NCI-H1930 (cell line): ENCODE measurements around the gene DOLPP1.
"Not testable (repeated sequence)": the region's sequence is repeated elsewhere in the genome, so short reads cannot be mapped to it uniquely, and the experiment has no call there.

Experiments
- DNase-seq, 2 experiments: peaks; one replicate each; lab custom pipeline; 2025; lab: John Stamatoyannopoulos, UW

Gene DOLPP1

DNA sequence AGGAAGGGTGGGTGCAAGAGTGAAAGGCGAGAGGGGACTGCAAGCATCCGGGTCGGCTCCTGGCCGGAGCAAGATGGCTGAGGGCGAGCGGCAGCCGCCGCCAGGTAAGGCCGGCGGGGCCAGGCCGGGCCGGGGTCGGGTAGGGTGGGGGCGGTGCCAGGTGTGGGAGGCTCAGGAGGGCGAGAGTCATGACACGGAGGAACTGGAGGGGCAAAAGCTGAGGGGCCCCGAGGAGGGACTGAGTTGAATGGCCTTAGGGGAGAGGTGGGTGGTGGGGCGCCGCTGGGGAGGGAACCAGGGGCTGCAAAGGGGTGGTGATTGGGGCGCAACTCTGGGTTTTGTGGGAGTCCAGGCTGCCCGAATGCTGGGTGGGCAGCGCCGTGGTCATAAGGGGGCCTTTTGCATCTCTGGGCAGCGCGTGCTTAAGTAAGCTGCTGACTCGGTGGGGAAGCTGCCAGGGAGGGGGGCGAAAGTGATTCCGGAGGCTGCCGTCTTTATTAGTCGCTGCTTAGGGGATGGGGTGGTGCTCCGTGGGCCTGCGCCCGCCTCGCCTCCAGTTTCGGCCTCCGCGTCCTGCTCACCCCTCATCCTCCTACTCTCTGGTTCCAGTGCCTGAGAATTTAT is 30.7 kb downstream of the DOLPP1 start:
- no peak for DNase-seq

DNA sequence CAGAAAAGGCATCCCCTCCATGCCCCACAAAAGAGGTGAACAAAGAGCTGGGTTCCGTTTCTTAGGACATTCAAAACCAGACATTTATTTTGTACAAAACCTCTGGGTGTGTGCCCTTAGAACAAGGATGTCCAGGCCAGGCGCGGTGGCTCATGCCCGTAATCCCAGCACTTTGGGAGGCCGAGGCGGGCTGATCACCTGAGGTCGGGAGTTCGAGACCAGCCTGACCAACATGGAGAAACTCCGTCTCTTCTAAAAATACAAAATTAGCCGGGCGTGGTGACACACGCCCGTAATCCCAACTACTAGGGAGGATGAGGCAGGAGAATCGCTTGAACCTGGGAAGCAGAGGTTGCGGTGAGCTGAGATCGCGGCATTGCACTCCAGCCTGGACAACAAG is 31.6 kb downstream of the DOLPP1 start:
- not testable (repeated sequence) for DNase-seq

DNA sequence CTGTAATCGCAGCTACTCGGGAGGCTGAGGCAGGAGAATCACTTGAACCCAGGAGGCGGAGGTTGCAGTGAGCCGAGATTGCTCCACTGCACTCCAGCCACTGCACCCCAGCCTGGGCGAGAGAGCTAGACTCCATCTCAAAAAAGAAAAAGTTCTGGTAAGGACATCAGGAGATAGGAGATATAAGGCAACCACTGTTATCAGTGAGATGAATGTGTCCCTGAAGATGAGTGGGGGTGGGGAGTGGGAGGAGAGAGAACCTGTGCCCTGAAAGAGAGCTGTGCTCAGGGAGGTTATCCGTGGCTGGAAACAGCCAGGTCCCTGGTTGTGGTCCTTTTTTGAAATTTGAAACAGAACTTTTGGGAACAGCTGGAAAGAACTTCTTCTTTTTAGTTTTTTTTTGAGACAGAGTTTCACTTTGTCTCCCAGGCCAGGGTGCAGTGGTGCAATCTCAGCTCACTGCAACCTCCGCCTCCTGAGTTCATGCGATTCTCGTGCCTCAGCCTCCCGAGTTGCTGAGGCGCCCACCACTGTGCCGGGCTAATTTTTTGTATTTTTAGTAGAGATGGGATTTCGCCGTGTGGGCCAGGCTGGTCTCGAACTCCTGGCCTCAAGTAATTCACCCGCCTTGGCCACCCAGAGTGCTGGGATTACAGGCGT is 32.9 kb downstream of the DOLPP1 start:
- no peak for DNase-seq

DNA sequence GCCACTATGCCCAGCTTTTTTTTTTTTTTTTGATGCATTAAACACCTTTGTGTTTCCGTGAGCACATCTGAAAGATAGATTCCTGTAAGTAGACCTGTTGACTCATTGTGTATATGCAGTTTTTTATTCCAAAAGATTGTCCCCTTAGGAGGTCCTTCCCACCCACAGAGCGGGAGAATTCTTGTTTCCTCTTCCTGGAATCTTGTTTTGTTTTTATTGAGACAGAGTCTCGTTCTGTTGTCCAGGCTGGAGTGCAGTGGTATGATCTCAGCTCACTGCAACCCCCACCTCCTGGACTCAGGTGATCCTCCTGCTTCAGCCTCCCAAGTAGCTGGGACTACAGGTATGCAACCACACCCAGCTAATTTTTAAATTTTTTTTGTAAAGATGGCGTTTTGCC is 37.9 kb downstream of the DOLPP1 start:
- DNase-seq = no peak

DNA sequence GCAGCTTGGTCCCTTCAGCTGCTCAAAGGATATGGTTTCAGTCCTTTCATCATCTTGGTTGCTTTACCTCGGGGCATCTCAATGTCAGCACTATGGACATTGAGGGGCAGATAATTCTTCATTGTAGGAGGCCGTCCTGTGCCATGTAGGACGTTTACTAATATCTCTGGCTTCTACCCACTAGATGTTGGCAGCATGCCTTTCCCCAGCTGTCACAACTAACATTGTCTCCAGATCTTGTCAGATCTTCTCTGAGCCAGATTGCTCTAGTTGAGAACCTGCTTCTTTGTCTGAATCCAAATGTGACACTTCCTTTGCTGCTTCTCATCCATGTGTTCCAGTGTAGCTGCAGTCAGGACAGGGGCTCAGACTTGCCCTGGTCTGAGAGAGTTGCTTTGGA is 40.6 kb downstream of the DOLPP1 start:
- DNase-seq = no peak

DNA sequence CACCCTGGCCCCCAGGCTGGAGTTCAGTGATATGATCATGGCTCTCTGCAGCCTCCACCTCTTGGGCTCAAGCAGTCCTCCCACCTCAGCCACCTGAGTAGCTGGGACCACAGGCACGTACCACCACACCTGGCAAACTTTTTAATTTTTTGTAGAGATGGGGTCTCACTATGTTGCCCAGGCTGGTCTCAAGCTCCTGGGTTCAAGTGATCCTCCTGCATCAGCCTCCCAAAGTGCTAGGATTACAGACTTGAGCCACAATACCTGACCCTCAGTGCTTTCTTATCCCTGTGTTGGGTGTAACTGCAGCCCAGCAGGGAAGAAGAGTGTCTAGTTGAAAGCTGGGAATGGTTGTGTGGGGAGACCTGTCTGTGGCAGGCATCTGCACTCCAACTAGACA is 41.2 kb downstream of the DOLPP1 start:
- DNase-seq = no peak

DNA sequence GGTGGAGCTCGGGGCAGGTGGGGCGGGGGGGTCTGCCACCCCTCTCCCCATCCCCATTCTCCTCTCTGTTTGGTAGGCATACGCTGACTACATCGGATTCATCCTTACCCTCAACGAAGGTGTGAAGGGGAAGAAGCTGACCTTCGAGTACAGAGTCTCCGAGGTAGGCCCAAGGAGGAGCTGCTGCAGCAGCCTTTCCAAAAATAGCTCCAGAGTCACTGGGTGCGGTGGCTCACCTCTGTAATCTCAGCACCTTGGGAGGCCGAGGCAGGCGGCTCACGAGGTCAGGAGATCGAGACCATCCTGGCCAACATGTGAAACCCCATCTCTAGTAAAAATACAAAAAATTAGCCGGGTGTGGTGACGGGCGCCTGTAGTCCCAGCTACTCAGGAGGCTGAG is 42.1 kb downstream of the DOLPP1 start:
- not testable (repeated sequence) for DNase-seq

DNA sequence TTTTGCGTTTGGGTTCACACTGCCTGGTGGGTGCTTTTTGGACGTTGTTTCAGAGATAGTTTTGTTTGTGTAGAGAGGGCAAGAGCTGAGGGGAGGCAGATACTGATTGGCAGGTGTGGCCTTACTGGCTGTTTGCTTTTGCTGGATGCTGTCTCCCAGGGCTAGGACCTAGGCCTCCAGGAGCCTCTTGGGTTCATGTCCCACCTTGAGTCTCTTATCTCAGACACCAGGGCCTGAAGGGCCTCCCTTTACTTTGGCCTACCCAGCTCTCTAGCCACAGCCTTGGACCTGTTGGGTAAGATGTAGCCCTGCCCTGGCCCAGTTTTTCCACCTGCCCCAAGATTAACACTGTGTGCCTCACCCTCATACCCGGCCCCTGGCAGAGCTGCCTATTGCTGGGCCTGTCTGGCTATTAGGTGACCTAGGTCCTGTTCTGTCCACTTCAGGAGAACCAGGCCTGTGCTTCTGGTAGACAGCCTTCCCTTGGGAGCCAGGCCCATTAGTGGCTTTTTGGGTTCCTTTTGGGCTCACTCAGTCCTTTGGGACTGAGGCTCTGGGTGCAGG is 43.7 kb downstream of the DOLPP1 start:
- DNase-seq = no peak

DNA sequence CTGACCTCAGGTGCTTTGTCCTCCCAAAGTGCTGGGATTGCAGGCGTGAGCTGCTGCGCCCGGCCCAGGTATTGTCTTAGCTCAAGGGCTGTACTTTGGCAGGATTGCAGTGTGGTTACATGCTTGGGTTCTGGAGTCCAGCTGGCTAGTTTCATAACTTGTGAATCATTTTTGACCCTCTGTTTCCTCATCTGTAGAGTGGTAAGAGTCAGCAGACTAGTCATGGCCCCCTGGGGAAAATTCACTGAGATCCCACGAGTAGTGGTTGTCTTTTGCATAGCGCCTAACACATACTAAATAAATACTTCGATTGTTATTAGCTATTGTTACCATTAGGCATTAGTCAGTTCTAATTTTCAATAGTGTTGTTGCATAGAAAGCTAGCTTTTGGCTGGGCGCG is 44.6 kb downstream of the DOLPP1 start:
- DNase-seq = no peak

DNA sequence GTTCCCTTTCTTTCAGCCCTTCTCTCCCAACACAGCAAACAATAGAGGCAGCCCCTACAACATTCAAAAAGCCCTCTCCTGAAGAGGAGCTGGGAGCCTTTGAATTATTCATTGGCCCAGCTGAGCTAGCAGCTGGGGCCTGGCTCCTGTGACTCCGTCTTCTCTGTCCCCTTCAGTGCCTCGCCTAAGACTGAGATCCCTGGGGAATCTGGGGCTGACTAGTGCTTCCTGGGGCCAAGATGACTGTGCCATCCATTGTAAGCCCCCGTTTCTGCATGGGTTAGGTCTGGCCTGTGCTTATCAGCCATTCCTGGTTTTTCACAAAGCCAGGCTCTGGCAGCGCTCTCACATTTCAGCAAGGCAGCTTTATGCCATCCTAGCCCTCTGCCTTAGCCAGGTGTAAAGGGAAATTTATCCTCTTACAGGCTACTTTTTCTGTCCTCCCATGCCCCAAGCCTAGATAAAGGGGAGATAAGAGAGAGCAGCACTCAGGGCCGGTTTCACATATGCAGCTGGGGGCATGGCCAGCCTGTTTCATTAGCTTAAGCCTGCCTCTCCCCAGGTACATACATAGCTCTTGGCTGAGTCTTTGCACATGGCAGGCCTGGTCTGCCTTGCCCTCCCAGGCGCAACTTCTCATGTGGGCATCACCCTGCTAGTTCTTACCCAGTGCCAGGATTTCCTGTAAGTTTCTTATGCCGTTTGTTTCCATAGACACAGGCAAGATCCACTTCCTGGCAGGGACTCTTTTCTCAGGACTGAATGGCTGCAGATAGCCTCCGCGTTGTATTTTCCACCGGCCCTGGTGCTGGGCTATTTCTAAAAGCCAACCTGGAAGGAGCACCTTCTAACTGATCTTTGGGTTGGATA is 46.1 kb downstream of the DOLPP1 start:
- DNase-seq = no peak

DNA sequence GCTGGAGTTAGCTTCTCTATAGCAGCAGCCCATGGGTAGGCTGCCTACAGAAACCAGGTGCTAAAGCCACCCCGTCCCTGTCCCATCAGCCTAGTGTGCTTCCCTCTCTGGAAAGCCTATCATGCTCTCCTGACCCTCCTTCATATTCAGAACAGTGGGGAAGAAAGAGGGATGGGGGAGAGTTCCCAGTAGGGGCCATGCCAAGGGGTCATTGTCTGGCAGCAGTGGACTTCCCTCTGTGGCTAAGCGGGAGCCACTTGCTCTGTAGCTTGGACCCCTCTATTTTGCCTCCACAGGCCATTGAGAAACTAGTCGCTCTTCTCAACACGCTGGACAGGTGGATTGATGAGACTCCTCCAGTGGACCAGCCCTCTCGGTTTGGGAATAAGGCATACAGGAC is 47.8 kb downstream of the DOLPP1 start:
- no peak for DNase-seq

DNA sequence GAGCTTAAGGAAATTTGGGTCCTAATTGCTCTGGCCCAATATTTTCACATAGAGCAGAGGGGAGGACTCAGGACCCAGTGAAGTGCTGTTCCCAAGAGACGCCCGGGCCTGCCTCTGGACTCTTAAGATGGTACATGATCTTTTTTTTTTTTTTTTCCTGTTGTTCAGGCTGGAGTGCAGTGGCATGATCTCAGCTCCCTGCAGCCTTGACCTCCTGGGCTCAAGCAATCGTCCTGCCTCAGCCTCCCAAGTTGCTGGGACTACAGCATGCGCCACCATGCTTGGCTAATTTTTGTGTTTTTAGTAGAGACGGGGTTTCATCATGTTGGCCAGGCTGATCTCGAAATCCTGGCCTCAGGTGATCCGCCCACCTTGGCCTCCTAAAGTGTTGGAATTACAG is 49.4 kb downstream of the DOLPP1 start:
- not testable (repeated sequence) for DNase-seq

DNA sequence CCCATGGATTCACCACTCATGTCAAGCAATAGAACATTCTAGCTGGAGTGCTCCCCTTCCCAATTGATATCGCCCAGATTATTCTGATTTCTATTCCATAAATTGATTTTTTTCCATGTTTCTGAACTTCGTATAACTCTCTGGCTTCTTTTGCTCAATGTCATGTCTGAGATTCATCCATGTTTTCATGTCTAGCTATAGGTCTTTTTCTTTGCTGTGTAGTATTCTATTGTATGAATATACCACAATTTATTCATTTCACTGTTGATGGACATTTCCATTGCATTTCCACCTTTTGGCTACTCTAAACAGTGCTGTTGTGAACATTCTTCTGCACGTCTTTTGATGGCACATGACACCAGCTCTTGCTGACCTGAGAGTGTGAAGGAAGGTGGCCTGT is 49.9 kb downstream of the DOLPP1 start:
- DNase-seq = no peak

DNA sequence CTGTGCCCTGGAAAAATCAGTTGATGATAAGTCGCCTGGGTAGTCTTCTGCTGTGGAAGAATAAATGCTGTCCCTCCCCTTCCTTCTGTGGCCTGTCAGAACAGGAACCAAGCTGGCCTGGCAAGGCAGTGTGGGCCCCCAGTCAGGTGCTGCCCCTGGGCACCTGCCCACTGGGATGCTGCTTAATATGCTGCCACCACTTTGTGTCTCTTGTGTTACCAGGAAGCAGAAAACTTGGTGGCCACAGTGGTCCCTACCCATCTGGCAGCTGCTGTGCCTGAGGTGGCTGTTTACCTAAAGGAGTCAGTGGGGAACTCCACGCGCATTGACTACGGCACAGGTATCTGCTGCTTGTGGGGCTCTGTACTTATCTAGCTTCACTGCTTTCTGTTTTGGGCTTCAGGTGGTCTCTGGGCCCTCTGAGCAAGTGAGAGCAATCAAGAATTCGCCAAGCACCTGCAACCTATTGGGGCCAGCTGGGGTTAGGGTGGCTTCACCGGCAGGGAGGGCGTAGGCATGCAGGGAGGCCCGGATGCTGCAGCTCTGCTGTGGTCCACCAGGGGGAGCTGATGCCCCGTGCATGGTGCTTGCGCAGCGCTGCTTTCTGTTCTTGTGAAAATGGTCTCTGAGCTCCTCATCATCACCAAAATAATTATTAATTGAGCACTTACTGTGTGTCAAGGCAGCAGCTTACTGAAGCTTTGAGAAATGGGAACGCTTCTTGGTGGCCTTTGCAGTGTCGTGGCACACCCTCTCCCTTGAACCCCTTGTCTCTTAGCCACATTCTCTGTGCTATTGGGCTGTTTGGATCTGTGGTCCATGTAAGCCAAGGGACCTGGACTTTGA is 50.6 kb downstream of the DOLPP1 start:
- peak; percentile 36 to 50 for DNase-seq

DNA sequence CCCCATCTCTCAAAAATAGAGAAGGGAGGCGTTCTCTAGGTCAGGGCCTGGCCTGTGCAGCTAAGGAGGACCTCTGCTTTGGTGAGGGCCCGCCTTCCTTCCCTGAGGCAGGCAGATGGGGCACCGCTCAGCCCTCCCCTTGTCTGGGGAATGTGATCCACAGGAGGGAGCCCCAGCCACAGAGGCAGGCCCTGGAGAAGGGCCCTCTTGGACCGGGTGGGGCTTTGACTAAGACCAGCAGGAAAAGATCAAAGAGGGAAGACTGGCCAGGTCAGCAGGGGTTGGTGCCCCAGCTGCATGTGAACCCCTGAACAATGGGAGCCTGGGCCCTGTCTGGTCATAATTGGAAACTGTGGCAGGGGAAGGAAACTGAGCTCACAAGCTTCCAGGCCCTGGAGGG is 52.2 kb downstream of the DOLPP1 start:
- DNase-seq = no peak

DNA sequence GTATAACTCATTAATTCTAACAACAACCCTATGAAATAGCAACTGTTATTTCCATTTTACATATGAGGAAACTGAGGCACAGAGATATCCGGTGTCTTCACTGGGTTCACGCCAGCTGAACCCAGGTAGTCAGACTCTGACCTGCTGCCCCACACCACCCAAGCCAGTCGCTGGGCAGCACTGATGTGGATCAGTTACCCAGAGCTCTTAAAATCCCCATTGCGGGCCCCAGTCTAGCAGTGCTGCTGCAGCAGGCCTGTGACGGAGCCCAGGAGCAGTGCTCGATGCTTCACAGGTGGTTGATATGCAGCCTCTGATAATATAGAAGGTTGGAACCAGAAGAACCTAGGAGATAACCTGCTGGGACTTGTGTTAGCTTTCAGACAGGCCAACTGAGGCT is 54.6 kb downstream of the DOLPP1 start:
- DNase-seq = no peak

DNA sequence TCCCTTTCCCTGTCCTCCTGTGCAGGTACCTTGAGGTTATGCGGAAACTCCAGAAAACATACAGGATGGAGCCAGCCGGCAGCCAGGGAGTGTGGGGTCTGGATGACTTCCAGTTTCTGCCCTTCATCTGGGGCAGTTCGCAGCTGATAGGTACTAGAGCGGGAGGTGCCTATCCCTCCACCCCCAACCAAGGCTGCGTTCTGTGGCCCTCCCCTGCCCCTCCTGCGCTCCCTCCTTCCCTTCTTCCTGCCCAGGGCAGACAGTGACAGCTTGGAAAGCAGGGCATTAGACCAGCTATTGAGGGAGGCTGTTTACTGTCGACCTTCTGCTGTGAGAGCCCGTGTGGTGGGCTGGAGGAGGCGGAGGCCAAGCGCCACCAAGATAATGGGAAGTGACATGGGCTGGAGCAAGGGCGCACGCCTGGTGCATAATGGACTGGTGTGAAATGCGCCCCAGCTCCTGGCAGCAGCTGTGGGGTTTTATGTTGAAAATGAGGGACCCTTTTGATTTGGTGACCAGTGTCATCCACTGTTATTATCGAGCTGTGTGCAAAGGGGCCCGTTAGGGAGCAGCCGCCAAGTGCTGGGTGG is 55.6 kb downstream of the DOLPP1 start:
- DNase-seq = no peak

DNA sequence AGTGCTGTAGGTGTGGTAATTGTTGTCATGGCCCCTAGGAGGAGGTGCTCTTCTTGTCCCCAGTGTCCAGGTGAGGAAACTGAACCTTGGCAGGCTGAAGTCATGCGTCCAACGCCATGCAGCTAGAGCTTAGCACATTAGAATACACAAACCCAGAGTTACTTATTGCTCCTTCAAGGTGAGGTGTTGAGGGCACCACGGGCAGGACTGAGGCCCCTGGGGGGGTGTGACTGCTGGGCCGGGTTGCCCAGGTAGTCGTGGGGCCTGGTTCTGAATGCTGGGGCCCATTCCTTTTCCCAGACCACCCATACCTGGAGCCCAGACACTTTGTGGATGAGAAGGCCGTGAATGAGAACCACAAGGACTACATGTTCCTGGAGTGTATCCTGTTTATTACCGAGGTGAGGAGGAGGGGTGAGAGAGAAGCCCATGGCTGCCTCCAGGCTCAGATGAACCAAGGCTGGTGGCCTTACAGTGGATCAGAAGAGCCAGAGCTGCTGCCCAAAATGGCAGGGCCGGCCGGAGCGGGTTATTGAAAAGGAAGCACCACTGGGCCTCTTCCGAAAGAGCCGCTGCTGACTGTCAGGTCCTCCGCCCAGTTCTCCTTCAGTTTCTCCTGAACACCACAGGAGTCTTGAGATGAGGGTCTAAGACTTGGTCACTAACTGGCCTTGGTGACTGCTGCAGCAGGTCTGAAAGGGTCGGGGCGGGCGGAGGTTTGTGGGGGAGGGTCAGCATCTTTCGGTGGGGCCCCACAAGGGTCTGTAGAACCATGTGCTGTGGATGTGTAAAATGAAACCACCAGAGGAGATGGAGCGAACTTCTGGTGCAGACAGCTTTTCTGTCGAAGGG is 56.6 kb downstream of the DOLPP1 start:
- DNase-seq = no peak

DNA sequence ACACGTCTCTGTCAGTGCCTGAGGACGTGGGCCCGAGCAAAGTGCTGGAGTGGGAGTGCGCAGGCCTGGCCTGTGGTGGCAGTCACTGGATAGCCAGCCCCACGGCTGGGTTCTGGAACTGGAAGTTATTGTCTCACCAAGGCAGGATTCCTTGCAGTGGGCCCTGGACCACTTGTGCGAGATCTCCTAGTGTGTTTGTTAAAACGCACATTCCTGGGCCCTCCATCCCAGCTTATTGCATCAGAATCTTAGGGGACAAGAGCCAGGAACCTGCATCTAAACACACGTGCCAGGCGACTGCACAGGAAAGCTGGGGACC is 57.2 kb downstream of the DOLPP1 start:
- DNase-seq = no peak

DNA sequence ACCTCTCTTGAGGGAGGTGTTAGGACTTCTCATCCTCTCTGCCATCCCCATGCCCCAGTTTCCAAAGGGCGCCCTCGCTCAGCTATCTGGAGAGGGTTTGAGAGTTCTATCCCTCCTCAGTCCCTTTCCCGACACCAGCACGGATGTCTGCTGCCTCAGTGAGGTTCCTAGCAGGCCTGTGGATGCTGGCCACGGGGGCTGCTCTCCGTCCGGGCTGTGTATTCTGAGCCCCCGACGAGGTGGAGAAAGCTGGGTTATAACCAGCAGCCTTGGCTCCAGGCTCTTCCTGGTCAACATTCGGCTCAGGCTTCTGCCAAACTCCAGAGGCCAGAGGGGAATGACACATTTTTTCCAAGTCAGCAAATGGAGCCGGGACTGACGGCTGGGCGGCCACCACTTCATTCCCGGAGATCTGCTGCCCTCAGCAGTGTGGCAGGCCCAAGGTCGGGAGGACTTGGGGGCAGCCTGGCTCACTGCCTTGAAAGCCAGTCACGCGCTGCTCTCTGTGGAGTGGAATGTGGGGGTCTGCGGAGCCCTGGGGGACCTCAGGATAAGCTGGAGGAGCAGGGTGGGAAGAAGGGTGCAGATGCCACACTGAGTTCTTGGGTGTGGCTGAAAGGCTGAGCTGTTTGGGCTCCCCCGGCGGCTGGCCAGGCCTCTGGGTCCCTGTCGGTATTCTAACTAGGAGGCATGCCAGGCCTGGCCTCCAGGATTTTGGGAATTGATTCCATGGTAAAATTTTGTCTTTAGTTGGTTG is 57.7 kb downstream of the DOLPP1 start:
- DNase-seq = no peak
